Measurements from ENCODE around the gene ZNF652.
A peak's percentile ranks its signal among the peaks of the same experiment; 100 is the strongest.

ZNF652 gene

DNA sequence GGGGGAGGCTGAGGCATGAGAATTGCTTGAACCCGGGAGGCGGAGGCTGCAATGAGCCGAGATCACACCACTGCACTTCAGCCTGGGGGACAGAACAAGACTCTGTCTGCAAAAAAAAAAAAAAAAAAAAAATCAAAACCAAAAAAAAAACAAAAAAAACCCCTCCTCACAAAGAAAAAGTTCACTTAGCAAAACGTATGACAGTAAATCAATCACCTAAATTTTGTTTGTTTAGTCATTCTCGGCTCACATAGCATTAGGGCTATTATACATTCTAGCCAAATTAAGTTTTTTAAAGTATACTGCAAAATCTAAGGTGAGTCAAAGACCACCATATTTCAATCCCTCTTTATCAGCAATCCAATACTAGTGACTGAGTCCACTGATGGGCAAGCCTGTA, 5.7 kb downstream of the ZNF652 start:
- no peak for DNase-seq

DNA sequence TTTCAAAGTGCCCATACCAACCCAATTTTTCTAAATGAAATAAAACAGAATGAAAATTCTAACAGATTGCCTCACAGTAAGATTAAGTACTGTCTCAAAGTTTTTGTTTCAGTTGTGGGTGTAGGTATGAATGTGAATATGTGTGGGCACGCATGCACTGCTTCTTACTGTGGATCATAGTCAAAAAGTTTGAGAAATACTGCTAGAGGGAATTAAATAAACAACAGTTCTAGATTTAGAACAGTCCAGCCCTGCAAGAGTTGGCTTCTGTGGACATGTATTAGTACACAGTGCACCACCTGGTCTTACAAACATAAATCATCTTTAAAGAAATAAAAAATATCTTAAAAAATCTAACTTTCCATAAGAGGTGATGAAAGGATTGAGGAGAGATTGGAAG, 8.4 kb downstream of the ZNF652 start:
- DNase-seq = no peak

DNA sequence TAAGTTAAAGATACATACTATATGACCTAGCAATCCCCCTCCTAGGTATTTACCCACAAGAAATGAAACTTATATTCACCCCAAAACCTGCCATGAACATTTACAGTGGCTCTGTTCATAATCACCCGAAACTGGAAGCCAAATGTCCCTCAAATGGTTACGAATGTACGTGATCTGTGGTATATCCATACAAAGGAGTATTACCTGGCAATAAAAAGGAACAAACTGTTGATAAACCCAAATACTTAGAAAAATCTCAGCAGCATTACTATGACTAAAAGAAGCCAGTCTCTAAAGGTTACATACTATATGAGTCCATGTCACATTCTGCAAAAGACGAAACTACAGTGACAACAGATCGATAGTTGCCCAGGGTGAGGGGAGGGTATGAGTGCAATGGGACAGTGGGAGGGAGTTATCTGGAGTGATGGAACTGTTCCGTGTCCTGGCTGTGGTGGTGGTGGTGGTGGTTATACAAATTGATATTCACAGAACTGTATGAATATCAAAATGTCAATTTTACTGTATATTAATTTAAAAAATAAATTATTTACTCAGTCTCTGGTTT, 9.4 kb downstream of the ZNF652 start:
- DNase-seq = no peak

DNA sequence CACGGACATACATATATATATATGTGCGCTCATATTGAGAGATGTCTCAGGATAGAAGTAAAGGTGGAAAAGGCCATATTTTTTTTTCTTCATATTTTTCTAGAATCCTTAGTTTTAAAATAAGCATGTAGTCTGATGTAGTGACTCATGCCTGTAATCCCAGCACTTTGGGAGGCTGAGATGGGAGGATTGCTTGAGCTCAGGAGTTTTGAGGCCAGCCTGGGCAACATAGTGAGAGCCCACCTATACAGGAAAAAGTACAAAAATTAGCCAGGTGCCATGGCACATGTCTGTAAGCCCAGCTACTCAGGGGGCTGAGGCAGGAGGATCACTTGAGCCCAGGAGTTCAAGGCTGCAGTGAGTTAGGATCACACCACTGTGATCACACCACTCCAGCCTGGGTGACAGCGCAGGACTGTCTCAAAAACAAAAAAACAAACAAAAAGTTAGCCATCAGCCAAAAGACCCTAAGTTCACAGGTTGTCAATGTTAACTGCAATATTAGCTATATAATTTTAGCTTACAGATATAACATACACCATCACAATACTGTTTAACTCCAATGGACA, 10.4 kb downstream of the ZNF652 start:
- no peak for DNase-seq

DNA sequence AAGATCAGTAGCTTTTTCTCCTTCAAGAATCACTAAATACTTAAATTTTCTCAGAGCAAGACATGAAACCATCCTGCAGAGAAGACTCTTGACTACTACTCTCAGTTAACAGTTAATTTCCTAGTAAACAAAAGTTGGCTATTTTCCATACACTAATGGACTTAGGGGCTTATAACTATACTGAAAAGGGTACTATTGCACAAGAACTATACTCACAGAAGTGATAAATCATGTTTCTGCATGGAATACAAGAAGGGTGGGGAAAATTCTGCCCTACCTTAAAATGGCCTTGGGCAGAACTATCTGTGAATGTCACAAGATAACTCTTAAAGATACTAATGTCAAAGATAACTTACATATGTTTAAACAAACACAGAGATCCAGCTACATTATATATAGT, 12.5 kb downstream of the ZNF652 start:
- no peak for DNase-seq

DNA sequence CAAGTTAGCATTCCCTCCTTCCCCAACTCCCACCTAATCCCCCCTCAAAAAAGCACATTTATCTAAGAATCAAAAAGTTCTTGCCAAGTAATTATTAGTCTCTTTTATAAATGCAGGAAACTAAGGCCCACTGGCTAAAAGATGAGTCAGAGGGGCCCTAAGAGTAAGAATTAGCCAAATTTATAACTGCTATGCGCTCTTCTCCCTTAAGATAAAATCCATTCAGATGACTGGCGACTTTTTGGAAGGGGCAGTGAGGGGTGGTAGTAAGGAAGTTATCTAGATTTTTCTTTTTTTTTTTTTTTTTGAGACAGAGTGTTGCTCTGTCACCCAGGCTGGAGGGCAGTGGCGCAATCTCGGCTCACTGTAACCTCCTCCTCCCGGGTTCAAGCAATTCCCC, 17.1 kb downstream of the ZNF652 start:
- DNase-seq = no peak

DNA sequence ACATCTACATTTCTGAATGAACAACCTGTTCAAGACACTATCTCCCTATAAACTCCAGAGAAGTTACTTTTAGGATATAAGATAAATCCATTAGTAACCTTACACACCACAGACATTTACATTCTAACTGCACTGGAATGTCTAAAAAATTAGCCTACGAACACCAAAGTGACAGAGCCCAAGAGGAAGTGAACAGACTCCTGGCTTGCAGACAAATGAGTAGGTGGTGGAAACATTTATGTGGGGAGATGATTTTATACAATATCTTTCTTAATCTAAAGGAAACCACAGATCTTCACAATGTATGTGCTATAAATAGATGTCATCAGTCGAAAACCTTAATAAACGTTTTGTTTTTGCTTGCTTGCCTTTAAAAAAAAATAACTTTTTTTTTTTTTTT, 18.8 kb downstream of the ZNF652 start:
- DNase-seq = no peak

DNA sequence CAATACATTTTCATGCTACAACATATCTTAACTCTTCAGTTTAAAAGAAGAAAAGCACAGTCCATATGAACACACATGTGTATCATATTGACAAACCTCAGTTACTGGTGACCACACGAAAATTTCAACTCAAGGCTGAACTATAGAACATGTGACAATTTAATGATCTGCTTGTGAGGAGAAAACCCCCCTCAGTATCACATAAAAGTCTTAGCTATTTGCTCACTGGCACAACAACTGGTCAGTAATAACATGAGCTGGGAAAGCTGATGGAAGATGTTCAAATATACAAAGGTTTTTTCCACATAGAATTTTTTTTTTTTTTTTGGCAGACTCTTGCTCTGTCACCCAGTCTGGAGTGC, 19.5 kb downstream of the ZNF652 start:
- no peak for DNase-seq

DNA sequence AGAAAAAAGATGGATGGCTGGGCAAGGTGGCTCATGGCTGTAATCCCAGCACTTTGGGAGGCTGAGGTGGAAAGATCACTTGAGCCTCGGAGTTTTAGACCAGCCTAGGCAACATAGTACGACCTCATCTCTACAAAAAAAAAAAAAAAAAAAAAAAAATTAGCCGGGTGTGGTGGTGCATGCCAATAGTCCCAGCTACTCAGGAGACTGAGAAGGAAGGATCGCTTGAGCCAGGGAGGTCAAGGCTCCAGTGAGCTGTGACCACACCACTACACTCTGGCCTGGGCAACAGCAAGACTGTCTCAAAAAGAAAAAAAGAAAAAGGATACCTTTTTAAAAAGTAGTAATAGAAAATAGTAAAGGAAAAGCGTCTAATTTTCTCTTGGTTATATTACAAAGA, 20.7 kb downstream of the ZNF652 start:
- DNase-seq = no peak

DNA sequence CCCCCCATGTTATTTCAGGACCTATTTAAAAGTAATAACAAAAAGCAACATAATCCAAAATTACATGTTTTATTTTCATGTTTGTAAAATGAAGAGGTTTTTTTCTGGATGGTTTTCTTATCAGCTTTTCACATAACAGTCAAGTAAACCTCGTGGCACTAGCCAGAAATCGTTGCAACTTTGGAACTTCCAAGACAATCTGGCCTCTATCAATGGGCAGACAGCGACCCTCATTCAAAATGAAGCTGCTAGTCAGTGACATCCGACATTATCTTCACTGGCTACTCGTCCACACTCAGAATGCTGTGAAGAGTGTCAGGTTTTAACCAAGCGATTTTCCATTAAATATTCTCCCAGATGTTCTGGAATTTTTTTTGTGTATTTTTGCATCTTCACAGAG, 22.7 kb downstream of the ZNF652 start:
- DNase-seq = no peak

DNA sequence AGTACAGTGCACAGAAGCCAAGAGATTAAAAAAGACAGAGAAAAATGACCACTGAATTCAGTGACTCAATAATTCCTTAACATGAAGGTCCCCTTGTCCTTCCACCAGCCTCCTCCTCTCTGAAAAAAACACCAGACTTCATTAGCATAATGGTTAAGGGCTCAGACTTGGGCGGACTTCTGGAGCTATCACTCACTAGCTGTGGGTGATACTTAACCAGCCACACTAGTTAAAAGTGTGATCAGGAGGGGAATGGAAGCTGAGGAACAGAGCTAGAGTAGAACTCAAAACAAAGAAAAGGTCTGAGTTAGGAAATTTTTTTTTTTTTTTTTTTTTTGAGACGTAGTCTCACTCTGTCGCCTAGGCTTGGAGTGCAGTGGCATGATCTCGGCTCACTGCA, 23.2 kb downstream of the ZNF652 start:
- DNase-seq = no peak

DNA sequence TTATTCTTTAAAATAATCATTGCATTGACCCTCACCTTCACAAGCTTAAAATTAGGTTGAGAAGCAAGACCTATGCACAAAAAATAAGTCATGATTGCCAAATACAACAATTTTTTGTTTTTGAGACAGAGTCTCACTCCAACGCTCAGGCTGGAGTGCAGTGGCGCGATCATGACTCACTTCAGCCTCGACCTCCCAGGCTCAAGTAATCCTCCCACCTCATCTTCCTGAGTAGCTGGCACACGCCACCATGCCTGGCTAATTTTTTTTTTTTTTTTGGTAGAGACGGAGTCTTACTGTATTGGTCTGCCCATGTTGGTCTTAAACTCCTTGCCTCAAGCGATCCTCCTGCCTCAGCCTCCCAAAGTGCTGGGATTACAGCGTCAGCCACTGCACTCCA, 24.2 kb downstream of the ZNF652 start:
- no peak for DNase-seq

DNA sequence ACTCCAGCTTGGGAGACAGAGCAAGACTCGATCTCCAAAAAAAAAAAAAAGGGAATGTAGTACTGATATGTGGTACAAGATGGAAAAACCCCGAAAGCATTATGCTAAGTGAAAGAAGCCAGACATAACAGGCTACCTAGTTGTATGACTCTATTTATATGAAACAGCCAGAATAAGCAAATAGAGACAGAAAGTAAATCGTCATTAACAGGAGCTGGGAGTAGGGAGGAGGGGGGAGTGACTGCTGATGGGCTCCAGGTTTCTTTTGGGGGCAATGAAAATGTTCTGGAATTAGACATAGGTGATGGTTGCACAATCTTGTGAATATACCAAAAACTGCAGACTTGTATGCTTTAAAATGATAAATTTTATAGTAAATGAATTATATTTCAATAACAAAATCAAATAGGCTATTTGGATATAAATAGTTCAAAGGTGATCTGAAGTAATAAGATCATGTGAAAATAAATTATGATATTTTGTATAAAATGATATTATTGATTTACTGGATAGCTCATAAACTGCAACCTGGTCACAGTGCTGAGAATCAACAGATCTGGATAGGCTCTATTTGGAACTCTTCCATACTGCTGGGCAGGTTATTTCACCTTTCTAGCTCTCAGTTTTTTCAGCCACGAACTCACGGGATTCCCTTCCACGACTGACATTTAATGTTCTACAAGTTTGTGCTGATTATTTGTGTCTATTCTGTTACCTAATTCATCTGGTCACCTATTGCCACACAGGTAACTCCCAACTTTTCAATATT, 27.1 kb downstream of the ZNF652 start:
- no peak for DNase-seq

DNA sequence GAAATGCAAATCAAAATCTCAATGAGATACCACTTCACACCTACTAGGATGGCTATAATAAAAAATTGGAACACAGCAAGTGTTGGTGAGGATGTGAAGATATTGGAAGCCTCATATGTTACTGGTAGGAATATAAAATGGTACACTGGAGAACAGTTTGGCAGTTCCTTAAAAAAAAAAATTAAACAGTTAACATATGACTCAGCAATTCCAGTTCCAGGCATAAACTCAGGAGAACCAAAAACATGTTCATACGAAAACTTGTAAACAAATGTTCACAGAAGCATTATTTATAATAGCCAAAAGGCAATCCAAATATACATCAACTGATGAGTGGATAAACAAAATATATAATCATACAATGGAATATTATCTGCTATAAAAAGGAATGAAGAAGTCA, 28.2 kb downstream of the ZNF652 start:
- no peak for DNase-seq

DNA sequence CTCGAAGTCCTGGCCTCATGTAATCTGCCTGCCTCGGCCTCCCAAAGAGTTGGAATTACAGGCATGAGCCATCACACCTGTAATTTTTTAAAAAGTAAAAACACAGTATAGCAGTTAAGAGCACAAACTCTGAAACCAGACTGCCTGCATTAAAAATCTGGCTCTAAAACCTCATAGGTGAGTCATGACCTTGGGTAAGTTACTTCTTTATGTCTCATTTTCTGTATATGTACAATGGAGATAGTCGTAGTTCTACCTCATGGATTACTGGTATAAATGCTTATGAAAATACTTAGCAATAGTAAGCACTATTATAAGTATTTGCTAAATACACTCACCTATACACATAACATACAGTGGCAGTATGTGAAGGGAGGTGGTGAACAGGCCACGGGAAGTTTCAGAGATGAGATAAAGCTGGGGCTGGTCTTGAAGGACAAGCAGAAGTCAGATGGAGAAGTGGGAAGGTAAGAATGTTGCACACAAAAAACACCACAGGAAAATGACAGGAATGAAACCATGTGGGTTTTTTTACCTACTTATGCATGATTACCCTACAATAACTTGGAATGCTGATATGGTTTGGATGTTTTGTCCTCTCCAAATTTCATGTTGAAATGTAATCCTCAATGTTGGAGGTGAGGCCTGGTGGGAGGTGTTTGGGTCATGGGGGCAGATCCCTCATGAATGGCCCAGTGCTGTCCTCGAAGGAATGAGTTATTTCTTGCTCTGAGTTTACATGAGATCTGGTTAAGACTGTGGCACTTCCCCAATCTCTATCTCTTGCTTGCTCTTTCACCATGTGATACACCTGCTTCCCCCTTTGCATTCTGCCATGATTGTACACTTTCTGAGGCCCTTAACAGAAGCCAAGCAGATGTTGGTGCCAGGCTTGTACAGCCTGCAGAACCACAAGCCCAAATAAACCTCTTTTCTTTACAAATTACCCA, 33.9 kb downstream of the ZNF652 start:
- DNase-seq = no peak

DNA sequence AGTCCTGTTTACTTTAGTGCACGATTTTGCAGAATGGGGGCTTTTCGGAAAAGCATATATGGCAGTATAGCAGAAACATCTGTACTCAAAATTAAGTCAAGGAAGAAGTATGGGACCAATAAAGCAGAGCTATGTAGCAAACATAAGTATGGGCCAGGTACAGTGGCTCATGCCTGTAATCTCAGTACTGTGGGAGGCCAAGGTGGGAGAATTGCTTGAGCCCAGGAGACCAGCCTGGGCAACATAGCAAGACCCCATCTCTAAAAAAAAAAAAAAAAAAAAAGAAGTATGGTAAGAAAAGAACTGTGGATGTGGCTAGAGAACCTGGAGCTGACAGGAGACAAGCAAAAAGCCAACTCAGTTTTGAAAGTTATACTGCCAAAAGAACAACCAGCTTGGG, 36.1 kb downstream of the ZNF652 start:
- DNase-seq = no peak

DNA sequence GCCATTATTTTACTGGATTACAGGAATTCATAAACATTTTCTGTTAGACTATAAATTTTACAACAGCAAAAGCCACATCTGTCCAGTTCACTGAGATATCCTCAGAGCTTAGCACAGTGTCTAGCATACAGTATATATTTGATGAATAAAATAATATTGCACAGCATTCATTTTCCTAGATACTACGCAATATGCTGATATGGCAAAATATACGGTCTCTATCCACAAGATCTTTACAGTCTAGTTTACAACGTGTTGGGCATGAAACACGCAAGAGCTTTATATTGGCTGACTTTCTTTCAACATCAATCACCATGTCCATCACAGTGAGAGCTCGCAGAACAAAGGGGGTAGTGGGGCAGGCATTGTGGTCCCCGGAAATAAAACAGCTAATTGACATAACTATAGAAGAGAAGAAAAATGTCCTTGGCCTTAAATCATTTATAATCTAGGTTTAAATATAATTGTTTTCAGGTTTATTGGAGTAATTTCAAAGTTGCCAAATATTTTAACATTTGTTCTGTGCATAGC, 43.5 kb downstream of the ZNF652 start:
- no peak for DNase-seq

DNA sequence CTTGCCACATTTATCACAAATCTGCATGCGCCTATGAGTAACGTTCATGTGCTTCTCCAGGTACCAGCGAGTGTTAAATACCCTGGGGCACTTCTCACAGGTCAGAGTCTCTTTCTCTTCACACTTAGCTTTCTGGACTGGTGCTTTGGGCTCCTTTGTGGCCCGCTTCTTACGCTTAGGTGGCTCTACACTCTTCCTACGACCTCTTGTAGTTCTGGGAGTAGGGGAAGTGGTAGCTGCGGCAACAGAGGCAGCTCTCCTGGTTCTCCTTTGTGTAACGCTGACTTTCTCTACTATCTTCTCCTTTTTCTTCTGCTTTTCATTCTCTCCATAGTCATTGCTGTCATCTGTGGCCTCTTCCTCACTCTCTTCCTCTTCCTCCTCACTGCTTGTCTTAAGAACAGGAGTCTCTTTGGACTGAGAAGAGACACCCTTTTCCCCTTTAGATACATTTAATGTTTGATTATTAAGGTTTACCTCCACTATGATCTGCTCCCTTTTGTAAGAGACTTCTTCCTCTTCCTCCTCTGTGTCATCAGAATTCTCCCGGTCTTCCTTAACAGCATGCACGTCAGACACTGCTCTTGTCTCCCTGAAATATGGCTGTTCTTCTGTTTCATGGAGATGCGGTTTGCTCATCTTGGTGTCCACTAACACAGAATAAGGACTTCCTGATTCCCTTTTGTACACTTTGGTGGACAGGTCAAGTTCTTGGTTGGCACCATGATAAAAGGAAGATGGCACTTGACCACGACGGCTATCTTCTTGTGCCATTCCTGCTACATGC, 45.0 kb downstream of the ZNF652 start:
- DNase-seq = no peak

DNA sequence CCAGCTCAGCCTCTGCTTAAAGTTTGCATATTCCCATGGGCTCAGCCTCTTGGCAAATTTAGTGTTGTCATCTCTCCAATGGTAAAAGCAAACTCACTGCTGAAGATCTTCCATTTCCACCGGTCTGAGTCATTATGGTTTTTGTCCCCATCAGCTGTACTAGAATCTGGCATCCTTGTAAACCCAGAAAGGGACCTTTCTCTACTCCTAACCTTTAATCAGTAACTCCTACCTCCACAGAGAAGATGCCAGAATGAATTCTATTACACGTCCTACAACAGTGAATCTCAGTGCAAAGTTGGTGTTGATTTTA, 45.8 kb downstream of the ZNF652 start:
- no peak for DNase-seq

DNA sequence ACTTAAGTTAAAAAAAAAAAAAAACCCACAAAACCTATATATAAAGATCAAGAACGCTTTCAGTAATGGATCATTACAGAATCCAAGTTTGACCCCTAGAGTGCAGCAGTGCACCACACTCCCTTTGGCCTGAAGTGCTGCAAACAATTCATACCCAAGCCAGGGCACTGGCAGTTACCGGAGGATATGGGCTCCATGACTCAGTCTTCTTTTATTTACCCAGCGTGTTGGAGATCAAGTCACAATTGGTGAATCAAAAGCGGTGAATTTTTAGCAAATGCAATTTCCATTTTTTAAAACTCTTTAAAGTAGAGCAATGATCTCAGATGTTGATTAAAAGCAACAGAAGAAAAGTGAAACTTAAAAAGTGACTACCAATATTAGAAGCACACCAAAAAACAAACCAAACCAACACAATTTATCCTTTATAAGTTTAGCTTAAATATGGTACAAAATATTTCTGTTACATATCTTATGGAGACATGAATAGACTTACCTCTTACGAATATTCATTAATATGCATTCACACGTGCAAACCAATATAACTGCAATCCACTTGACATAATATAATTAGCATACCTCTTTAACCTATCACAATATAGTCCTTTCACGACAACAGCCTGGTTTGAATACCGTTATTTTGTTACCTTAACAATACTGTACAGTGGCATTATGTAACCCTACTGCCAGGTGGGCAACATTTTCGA, 46.3 kb downstream of the ZNF652 start:
- DNase-seq = peak; percentile 29

DNA sequence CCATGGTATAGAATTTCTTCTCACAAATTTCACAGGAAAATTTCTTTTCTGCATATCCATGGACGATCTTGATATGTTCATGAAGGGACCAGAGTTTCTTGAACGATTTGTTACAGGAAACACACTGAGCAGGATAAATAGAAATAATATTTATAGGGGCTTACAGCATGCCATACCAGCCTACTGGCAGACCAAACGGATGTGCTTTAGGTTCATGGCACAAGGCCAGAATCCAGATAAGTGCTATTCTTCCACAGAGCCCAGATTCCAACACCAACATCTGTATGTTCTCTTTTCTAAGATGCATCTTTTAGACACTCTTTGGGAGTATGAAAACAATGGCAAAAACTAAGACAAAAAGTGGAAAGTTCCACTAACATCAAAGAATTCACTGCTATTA, 49.3 kb downstream of the ZNF652 start:
- no peak for DNase-seq

DNA sequence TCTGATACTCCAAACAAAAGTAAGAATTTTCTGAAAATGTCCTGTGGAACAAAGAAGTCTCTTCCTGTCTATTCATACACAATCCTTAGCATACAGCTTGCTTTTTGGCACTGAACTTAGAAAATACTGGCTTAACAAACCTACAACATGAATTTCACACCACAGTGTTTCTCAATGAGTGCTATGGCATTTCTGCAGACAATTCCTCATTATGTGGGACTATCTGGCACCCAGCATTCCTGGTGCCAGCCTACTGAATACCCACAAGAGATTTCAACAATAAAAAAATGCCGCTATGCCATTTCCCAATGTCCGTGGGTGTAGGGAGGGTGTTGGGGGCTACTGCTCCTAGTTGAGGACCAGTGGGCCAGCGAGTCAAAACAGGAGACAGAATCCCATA, 62.1 kb downstream of the ZNF652 start:
- DNase-seq = no peak
